Measurements from ENCODE around the gene RCN2.
"Not testable (repeated sequence)": the region's sequence is repeated elsewhere in the genome, so short reads cannot be mapped to it uniquely, and the experiment has no call there.

Gene RCN2

GRCh38 chr15:76962337-76963013 lies 30.9 kb downstream of the RCN2 start:
- TF ChIP-seq, protein P1, sequence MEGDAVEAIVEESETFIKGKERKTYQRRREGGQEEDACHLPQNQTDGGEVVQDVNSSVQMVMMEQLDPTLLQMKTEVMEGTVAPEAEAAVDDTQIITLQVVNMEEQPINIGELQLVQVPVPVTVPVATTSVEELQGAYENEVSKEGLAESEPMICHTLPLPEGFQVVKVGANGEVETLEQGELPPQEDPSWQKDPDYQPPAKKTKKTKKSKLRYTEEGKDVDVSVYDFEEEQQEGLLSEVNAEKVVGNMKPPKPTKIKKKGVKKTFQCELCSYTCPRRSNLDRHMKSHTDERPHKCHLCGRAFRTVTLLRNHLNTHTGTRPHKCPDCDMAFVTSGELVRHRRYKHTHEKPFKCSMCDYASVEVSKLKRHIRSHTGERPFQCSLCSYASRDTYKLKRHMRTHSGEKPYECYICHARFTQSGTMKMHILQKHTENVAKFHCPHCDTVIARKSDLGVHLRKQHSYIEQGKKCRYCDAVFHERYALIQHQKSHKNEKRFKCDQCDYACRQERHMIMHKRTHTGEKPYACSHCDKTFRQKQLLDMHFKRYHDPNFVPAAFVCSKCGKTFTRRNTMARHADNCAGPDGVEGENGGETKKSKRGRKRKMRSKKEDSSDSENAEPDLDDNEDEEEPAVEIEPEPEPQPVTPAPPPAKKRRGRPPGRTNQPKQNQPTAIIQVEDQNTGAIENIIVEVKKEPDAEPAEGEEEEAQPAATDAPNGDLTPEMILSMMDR (IDR thresholded peaks at IDR 0.05; ENCODE audit: control extremely low read depth, extremely low read depth, low read depth, missing control alignments) = no peak
- ChIA-PET CTCF (interaction anchor here (1.2 to 4.1 kb wide), 4 partner anchors 11 to 27 kb away, joined by 3 to 25 read pairs (median 6); no protein-coding TSS in a partner anchor), POLR2A (no interaction called here)
- DNase-seq (ENCODE audit: extremely low spot score) = no peak

GRCh38 chr15:76963596-76963995 lies 32.0 kb downstream of the RCN2 start:
- CTCF ChIA-PET = interaction anchor here (1.4 to 4.1 kb wide), 3 partner anchors 10 to 17 kb away, joined by 4 to 25 read pairs (median 8); no protein-coding TSS in a partner anchor
- POLR2A ChIA-PET = no interaction called here
- DNase-seq (ENCODE audit: extremely low spot score) = no peak
- TF ChIP-seq, protein P1 (IDR thresholded peaks at IDR 0.05; ENCODE audit: control extremely low read depth, extremely low read depth, low read depth, missing control alignments) = no peak

DNA sequence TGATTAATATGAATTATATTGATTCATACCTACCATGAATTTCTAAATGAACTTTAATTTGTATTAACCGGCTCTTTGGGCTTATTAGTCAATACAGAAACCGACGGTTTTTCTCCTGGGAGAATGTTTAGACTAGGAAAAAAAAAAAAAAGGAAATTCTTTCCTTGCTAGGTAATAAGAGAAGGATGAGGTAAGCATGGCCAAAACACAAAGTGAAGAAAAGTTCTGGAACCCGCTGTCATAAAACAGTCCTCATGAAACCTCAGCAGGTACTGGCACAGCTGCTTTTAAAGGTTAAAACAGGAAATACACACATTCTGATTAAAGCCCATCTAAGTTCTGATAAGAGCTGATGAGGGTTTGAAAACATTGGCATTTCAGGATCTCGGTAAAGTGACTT lies 32.6 kb downstream of the RCN2 start:
- ChIA-PET CTCF (interaction anchor here (0.8 to 4.1 kb wide), 3 partner anchors 9 to 773 kb away, joined by 3 to 25 read pairs (median 8); no protein-coding TSS in a partner anchor), POLR2A (no interaction called here)
- TF ChIP-seq, protein P1 (IDR thresholded peaks at IDR 0.05; ENCODE audit: control extremely low read depth, extremely low read depth, low read depth, missing control alignments) = no peak
- DNase-seq (ENCODE audit: extremely low spot score) = no peak

- DNase-seq (ENCODE audit: extremely low spot score); POLR2A ChIA-PET: not testable (repeated sequence)
- CTCF ChIA-PET = interaction anchor here (1.0 to 2.0 kb wide), 2 partner anchors 31 to 577 kb away, joined by 3 to 5 read pairs; no protein-coding TSS in a partner anchor
These were observed 34.5 kb downstream of the RCN2 start for GRCh38 chr15:76966051-76966450.

- TF ChIP-seq, protein P1 (IDR thresholded peaks at IDR 0.05; ENCODE audit: control extremely low read depth, extremely low read depth, low read depth, missing control alignments) = no peak
- ChIA-PET CTCF (interaction anchor here (1.0 to 2.0 kb wide), 2 partner anchors 32 to 576 kb away, joined by 3 to 5 read pairs; no protein-coding TSS in a partner anchor), POLR2A (no interaction called here)
- no peak for DNase-seq (ENCODE audit: extremely low spot score)
These were observed 35.5 kb downstream of the RCN2 start for GRCh38 chr15:76967067-76967466.

DNA sequence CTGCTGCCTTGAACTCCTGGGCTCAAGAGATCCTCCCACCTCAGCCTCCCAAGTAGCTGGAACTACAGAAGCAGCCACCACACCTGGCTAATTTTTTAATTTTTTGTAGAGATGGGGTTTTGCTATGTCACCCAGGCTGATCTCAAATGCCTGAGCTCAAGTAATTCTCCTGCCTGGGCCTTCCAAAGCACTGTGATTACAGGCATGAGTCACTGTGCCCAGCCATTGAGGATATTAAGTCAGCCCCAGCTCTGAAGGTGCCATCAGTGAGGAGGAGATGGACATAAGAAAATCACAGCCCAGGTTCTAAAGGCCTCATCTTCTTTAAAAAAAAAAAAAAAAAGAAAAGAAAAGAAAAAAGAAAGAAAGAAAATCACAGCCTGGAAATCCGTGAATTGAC lies 36.8 kb downstream of the RCN2 start:
- ChIA-PET POLR2A (no interaction called here), CTCF (interaction anchor here (0.7 kb wide), 1 partner anchor 1066 kb away, joined by 3 read pairs; no protein-coding TSS in a partner anchor)
- TF ChIP-seq, protein P1 (IDR thresholded peaks at IDR 0.05; ENCODE audit: control extremely low read depth, extremely low read depth, low read depth, missing control alignments) = no peak
- DNase-seq (ENCODE audit: extremely low spot score) = no peak

All from GM10248 (cell line).